GM12878 (cell line): ENCODE measurements around the gene SHC2.

Experiments
- CTCF ChIP-seq, 3 experiments: IDR thresholded peaks in 2 of 3; conservative IDR thresholded peaks in 1 of 3; 2 replicates each; pipeline ENCODE4 v1.5.1; 2011; ENCODE audit warnings: low read depth in 3 of 3, low read length in 3 of 3, mild to moderate bottlenecking in 3 of 3, control low read depth in 2 of 3, moderate library complexity in 2 of 3, inconsistent platforms in 1 of 3, mixed read lengths in 1 of 3; ENCODE audit not compliant: control insufficient read depth in 2 of 3, insufficient read depth in 1 of 3; ENCODE audit errors: extremely low read depth in 1 of 3
- NFYB ChIP-seq: IDR thresholded peaks from 2 replicates; pipeline ENCODE4 v1.6.1; 2011; ENCODE audit warnings: low read depth, mild to moderate bottlenecking, low read length, improper control_type of control experiment, moderate library complexity; ENCODE audit not compliant: insufficient read depth
- RB1 ChIP-seq: fragments of 450-650 bp; formaldehyde crosslinking; IDR thresholded peaks from 2 replicates; pipeline ENCODE4 v1.6.1; 2017; ENCODE audit warnings: mild to moderate bottlenecking, borderline replicate concordance

- TF ChIP-seq CTCF (IDR thresholded peaks at IDR 0.05 in 2 of 3, conservative IDR thresholded peaks at IDR 0.05 in 1 of 3; ENCODE audit: control insufficient read depth in 2 of 3, extremely low read depth in 1 of 3, insufficient read depth in 1 of 3, low read depth in 3 of 3, low read length in 3 of 3) (no peak), RB1 (no peak), NFYB (no peak)
Observed at GRCh38 chr19:455031-455705, 5.7 kb downstream of the SHC2 start.
